Keratinocyte (primary cell): ENCODE results near the gene METTL1. TPM values are rescaled to one million over a fixed set of nuclear protein-coding genes. Genes with fewer than 3 reads are reported as not detected.
A peak's percentile ranks its signal among the peaks of the same experiment; 100 is the strongest.

Source experiments
- DNase-seq: peaks from one replicate; pipeline ENCODE4 v3.0.0-alpha.2; 2011; ENCODE audit warnings: low read depth, missing footprints, low spot score
- FAIRE-seq: peaks from 2 replicates; lab custom pipeline; 2011; peaks lifted over from hg19 to GRCh38; lab: Jason Lieb, UNC
- H2AFZ ChIP-seq: 2 replicates; pipeline ENCODE4 v1.6.0; 2012; ENCODE audit warnings: low read length, control low read depth, inconsistent platforms; ENCODE audit not compliant: control insufficient read depth
- H3K27ac ChIP-seq: 2 replicates; pipeline ENCODE4 v1.5.1; 2011; ENCODE audit warnings: low read length; ENCODE audit not compliant: control insufficient read depth, insufficient read depth
- H3K27me3 ChIP-seq: 3 replicates; pipeline ENCODE4 v1.6.0; 2011; ENCODE audit warnings: low read length; ENCODE audit not compliant: control insufficient read depth, insufficient read depth; ENCODE audit errors: extremely low read depth
- H3K36me3 ChIP-seq, 2 experiments: 2 replicates in 1 of 2; 3 replicates in 1 of 2; pipeline ENCODE4 v1.5.1; 2011; ENCODE audit warnings: low read length in 2 of 2, mild to moderate bottlenecking in 1 of 2; ENCODE audit not compliant: control insufficient read depth in 2 of 2, insufficient read depth in 2 of 2; ENCODE audit errors: extremely low read depth in 1 of 2
- H3K4me1 ChIP-seq: 3 replicates; pipeline ENCODE4 v1.5.1; 2011; ENCODE audit warnings: low read length; ENCODE audit not compliant: control insufficient read depth, insufficient read depth; ENCODE audit errors: extremely low read depth
- H3K4me2 ChIP-seq: 3 replicates; pipeline ENCODE4 v1.6.0; 2011; ENCODE audit warnings: low read depth, low read length; ENCODE audit not compliant: control insufficient read depth, insufficient read depth; ENCODE audit errors: extremely low read depth
- H3K4me3 ChIP-seq, 3 experiments: fragments of 200-600 bp in 1 of 3; sonication (generic) in 1 of 3; 2 replicates in 2 of 3; 3 replicates in 1 of 3; pipeline ENCODE4 v1.5.1; 2011 to 2016; ENCODE audit warnings: low read length in 3 of 3, mild to moderate bottlenecking in 3 of 3, control low read depth in 2 of 3, inconsistent platforms in 1 of 3, low read depth in 1 of 3, mixed read lengths in 1 of 3, mixed run types in 1 of 3, moderate library complexity in 1 of 3; ENCODE audit not compliant: control insufficient read depth in 2 of 3, insufficient read depth in 2 of 3; ENCODE audit errors: extremely low read depth in 1 of 3
- H3K79me2 ChIP-seq: 2 replicates; pipeline ENCODE4 v1.6.0; 2012; ENCODE audit warnings: low read length; ENCODE audit not compliant: control insufficient read depth, insufficient read depth
- H3K9ac ChIP-seq: 3 replicates; pipeline ENCODE4 v1.6.0; 2011; ENCODE audit warnings: low read length; ENCODE audit not compliant: control insufficient read depth, insufficient read depth; ENCODE audit errors: extremely low read depth
- H3K9me1 ChIP-seq: 3 replicates; pipeline ENCODE4 v1.6.0; 2011; ENCODE audit warnings: low read length; ENCODE audit not compliant: control insufficient read depth, insufficient read depth; ENCODE audit errors: extremely low read depth
- H3K9me3 ChIP-seq: 2 replicates; pipeline ENCODE4 v1.5.1; 2012; ENCODE audit warnings: low read depth, low read length; ENCODE audit not compliant: control insufficient read depth
- H4K20me1 ChIP-seq: 3 replicates; pipeline ENCODE4 v1.6.0; 2011; ENCODE audit warnings: low read length; ENCODE audit not compliant: control insufficient read depth, insufficient read depth; ENCODE audit errors: extremely low read depth
- CTCF ChIP-seq, 3 experiments: IDR thresholded peaks in 1 of 3; conservative IDR thresholded peaks in 1 of 3; optimal IDR thresholded peaks in 1 of 3; 2 replicates in 2 of 3; 3 replicates in 1 of 3; pipeline versions ENCODE3 to v1.5.1; 2011; ENCODE audit warnings: low read length in 3 of 3, mild to moderate bottlenecking in 3 of 3, moderate library complexity in 2 of 3, control low read depth in 1 of 3, inconsistent platforms in 1 of 3; ENCODE audit not compliant: insufficient read depth in 2 of 3; ENCODE audit errors: extremely low read depth in 1 of 3
- EZH2 ChIP-seq: IDR thresholded peaks from one replicate; pipeline ENCODE4 v1.6.1; 2012; ENCODE audit warnings: inconsistent platforms, mild to moderate bottlenecking, low read length, moderate library complexity
- dilution Hi-C: fragments of 300-500 bp; cut with MboI; formaldehyde crosslinking; loops from one replicate; pipeline ENCODE4 v1.7.0; 2020; ENCODE audit warnings: low sequenced_read_pairs; ENCODE audit not compliant: extremely low pct_ligation_motif_present
- polyA plus RNA-seq, 5 experiments: library from polyadenylated mRNA; depleted of rRNA in 3 of 5; stranded (reverse) in 3 of 5; stranded (forward) in 1 of 5; unstranded in 1 of 5; fragments of >200 nt; gene quantifications; 1 replicate in 1 of 5; 2 replicates in 3 of 5; 3 replicates in 1 of 5; pipeline versions ENCODE4 v1.2.1 to v1.2.3, GENCODE V29; 2011 to 2012; ENCODE audit warnings: missing spikeins in 2 of 5, low read depth in 1 of 5, low replicate concordance in 1 of 5

Gene METTL1
- polyA plus RNA-seq, 1 donor (not counting 4 experiments of a cell fraction or from before 2014, with no cell fraction given), result 24.5 TPM

GRCh38 chr12:57744194-57744776 is 27.6 kb downstream of the METTL1 start:
- FAIRE-seq, result no peak

GRCh38 chr12:57743769-57744168 is 28.1 kb downstream of the METTL1 start:
- peak overlapping the region; percentile 90 for H2AFZ ChIP-seq
- no peaks in the 10 kb centered on the region for H4K20me1 ChIP-seq
- dilution Hi-C loops, result loop anchor here (25.0 kb wide), 1 partner anchor 156 kb away; the partner anchor contains the start of gene PIP4K2C
- FAIRE-seq (no peak), DNase-seq (no peak)
- H3K9ac ChIP-seq, result no peak overlapping the region
- peaks cover 5 to 8% of the 10 kb centered on the region in 2 experiments for H3K36me3 ChIP-seq
- H3K4me1 ChIP-seq, result peaks cover 16% of the 10 kb centered on the region
- H3K27me3 ChIP-seq, result peaks cover 21% of the 10 kb centered on the region
- peak overlapping the region in 2 of 3 experiments; percentile 97 to 99 for H3K4me3 ChIP-seq
- peak overlapping the region; percentile 98 for H3K27ac ChIP-seq
- peak overlapping the region; percentile 94 for H3K4me2 ChIP-seq
- H3K79me2 ChIP-seq, result peaks cover 13% of the 10 kb centered on the region
- TF ChIP-seq CTCF (optimal IDR thresholded peaks at IDR 0.05 in 1 of 3, IDR thresholded peaks at IDR 0.05 in 1 of 3, conservative IDR thresholded peaks at IDR 0.05 in 1 of 3; ENCODE audit: extremely low read depth in 1 of 3, insufficient read depth in 2 of 3, low read length in 3 of 3) (no peak), EZH2 (no peak)
- H3K9me3 ChIP-seq, result no peaks in the 10 kb centered on the region
- H3K9me1 ChIP-seq, result no peaks in the 10 kb centered on the region

More at GRCh38 chr12:57744194-57744776, 27.6 kb downstream of the METTL1 start:
- H3K27ac ChIP-seq, result peak overlapping the region; percentile 98
- no peaks in the 10 kb centered on the region for H4K20me1 ChIP-seq
- H3K27me3 ChIP-seq, result peaks cover 17% of the 10 kb centered on the region
- peaks cover 13% of the 10 kb centered on the region for H3K79me2 ChIP-seq
- peak overlapping the region; percentile 81 to 99 (median 97) for H3K4me3 ChIP-seq
- no peaks in the 10 kb centered on the region for H3K9me3 ChIP-seq
- peak overlapping the region; percentile 99 for H3K9ac ChIP-seq
- no peaks in the 10 kb centered on the region for H3K9me1 ChIP-seq
- TF ChIP-seq CTCF (optimal IDR thresholded peaks at IDR 0.05 in 1 of 3, IDR thresholded peaks at IDR 0.05 in 1 of 3, conservative IDR thresholded peaks at IDR 0.05 in 1 of 3; ENCODE audit: extremely low read depth in 1 of 3, insufficient read depth in 2 of 3, low read length in 3 of 3) (no peak), EZH2 (no peak)
- dilution Hi-C loops, result loop anchor here (25.0 kb wide), 1 partner anchor 157 kb away; the partner anchor contains the start of gene PIP4K2C
- DNase-seq, result no peak
- H2AFZ ChIP-seq, result peak overlapping the region; percentile 90
- H3K36me3 ChIP-seq, result peaks cover 10% of the 10 kb centered on the region in 2 experiments
- peaks cover 16% of the 10 kb centered on the region for H3K4me1 ChIP-seq
- peak overlapping the region; percentile 94 for H3K4me2 ChIP-seq
